ENCODE data around the gene TRIM54.
"Not testable (repeated sequence)": the region's sequence is repeated elsewhere in the genome, so short reads cannot be mapped to it uniquely, and the experiment has no call there.

Gene TRIM54

GRCh38 chr2:27258051-27258450 is 24.2 kb upstream of the TRIM54 start:
- no peak for DNase-seq

GRCh38 chr2:27261241-27261925 is 20.8 kb upstream of the TRIM54 start:
- DNase-seq, result no peak

- DNase-seq, result no peak
Observed at GRCh38 chr2:27261926-27262298, 20.3 kb upstream of the TRIM54 start.

- peak in 1 of 2 experiments; percentile 68 for DNase-seq
Observed at GRCh38 chr2:27262379-27263286, 19.6 kb upstream of the TRIM54 start, which contains the start of gene SLC30A3. Gene SLC30A3 (minus strand): TSS chr2:27263047. CDS start chr2:27262906, 141 bp downstream.

- peak; percentile 16 to 58 for DNase-seq
Observed at GRCh38 chr2:27263287-27264252, 18.7 kb upstream of the TRIM54 start.

GRCh38 chr2:27264253-27264752 is 17.9 kb upstream of the TRIM54 start:
- DNase-seq, result peak in 1 of 2 experiments; percentile 52

GRCh38 chr2:27264753-27265535 is 17.3 kb upstream of the TRIM54 start:
- DNase-seq, result peak; percentile 26 to 83

- DNase-seq, result no peak
Observed at GRCh38 chr2:27265536-27265870, 16.7 kb upstream of the TRIM54 start.

- DNase-seq, result not testable (repeated sequence)
Observed at GRCh38 chr2:27268296-27268695, 13.9 kb upstream of the TRIM54 start.

GRCh38 chr2:27270131-27270530 is 12.1 kb upstream of the TRIM54 start:
- DNase-seq, result no peak

- DNase-seq, result no peak
Observed at GRCh38 chr2:27270670-27271069, 11.6 kb upstream of the TRIM54 start.

- DNase-seq, result no peak
Observed at GRCh38 chr2:27271631-27272340, 10.4 kb upstream of the TRIM54 start.

- not testable (repeated sequence) for DNase-seq
Observed at GRCh38 chr2:27272537-27273522, 9.4 kb upstream of the TRIM54 start.

- DNase-seq, result no peak
Observed at GRCh38 chr2:27275211-27276150, 6.7 kb upstream of the TRIM54 start, which contains the start of gene DNAJC5G. Gene DNAJC5G (plus strand): TSS chr2:27275433. CDS start chr2:27276729, 1,296 bp downstream.

- no peak for DNase-seq
Observed at GRCh38 chr2:27278010-27278409, 4.2 kb upstream of the TRIM54 start.

- no peak for DNase-seq
Observed at GRCh38 chr2:27280826-27281225, 1.4 kb upstream of the TRIM54 start.

- DNase-seq, result no peak
Observed at GRCh38 chr2:27281442-27281841, 787 bp upstream of the TRIM54 start.

- DNase-seq, result no peak
Observed at GRCh38 chr2:27282892-27283291, 663 bp downstream of the TRIM54 start.

GRCh38 chr2:27284996-27285395 is 2.8 kb downstream of the TRIM54 start:
- DNase-seq, result no peak
